Heart right ventricle (tissue), 16 donors: ENCODE data around the gene SLC29A4. TPM values are rescaled to one million over a fixed set of nuclear protein-coding genes. Genes with fewer than 3 reads are reported as not detected.

ENCODE experiments used
- ATAC-seq, 8 donors: fragments of 200-7000 bp; cut with Tn5 transposase; one replicate each; pipeline ENCODE4 v1.9.1; 2020; ENCODE audit warnings: mild to moderate bottlenecking in 8 of 8, moderate library complexity in 8 of 8, moderate number of reproducible peaks in 1 of 8
- DNase-seq, 2 donors: peaks; one replicate each; pipeline ENCODE4 v3.0.0-alpha.2; 2020
- H3K27ac ChIP-seq, 10 donors: fragments of 200-600 bp; sonication (generic) in 2 of 10; one replicate each; pipeline versions ENCODE4 v1.5.0 to v1.8.0; 2020 to 2022; ENCODE audit warnings: mild to moderate bottlenecking in 3 of 10
- H3K27me3 ChIP-seq, 7 donors: fragments of 200-600 bp; one replicate each; pipeline ENCODE4 v1.8.0; 2021 to 2022; ENCODE audit warnings: mild to moderate bottlenecking in 2 of 7
- H3K36me3 ChIP-seq, 9 donors: fragments of 200-600 bp; sonication (generic) in 1 of 9; one replicate each; pipeline versions ENCODE4 v1.5.0 to v1.8.0; 2020 to 2022; ENCODE audit warnings: mild to moderate bottlenecking in 2 of 9
- H3K4me1 ChIP-seq, 9 donors: fragments of 200-600 bp; sonication (generic) in 1 of 9; one replicate each; pipeline versions ENCODE4 v1.5.0 to v1.8.0; 2020 to 2022; ENCODE audit warnings: mild to moderate bottlenecking in 4 of 9
- H3K4me3 ChIP-seq, 10 donors: fragments of 200-600 bp; sonication (generic) in 2 of 10; one replicate each; pipeline versions ENCODE4 v1.5.0 to v1.8.0; 2020 to 2022; ENCODE audit warnings: mild to moderate bottlenecking in 7 of 10, moderate library complexity in 2 of 10
- H3K9me3 ChIP-seq, 11 donors: fragments of 200-600 bp in 10 of 11; sonication (generic) in 2 of 11; one replicate each; pipeline versions ENCODE4 v1.5.0 to v1.8.0; 2013 to 2022; ENCODE audit warnings: mild to moderate bottlenecking in 2 of 11, control low read depth in 1 of 11, moderate library complexity in 1 of 11
- WGBS, 2 donors: extraction: QIAGEN DNeasy Blood & Tissue Kit; methylation state at CpG; one replicate each; pipeline ENCODE4 v1.1.7; 2013; ENCODE audit warnings: inconsistent platforms in 1 of 2; 5-methylcytosine and 5-hydroxymethylcytosine counted together
- intact Hi-C, 10 donors: fragments of 100-400 bp; cut with DNase I; formaldehyde crosslinking; loops; one replicate each; pipeline versions ENCODE4 v1.11.1 to v1.14.2; 2022
- polyA plus RNA-seq, 2 donors: library from polyadenylated mRNA; stranded (reverse); fragments of 200-250 nt; gene quantifications; one replicate each; pipeline ENCODE4 v1.2.3, GENCODE V29; 2013
- total RNA-seq, 10 donors: library from RNA; stranded (reverse); fragmentation: NEBNext Ultra II Directional in 3 of 10; extraction: Animal tissue kit (Norgen Biotek cat#: 25700) in 3 of 10; gene quantifications; one replicate each; pipeline versions ENCODE4 v1.2.1 to v1.2.4, GENCODE V29; 2021 to 2023
- TF ChIP-seq, protein P1 (sequence below), 9 donors: fragments of 200-600 bp; sonication (generic) in 2 of 9; IDR thresholded peaks; one replicate each; pipeline versions ENCODE4 v1.5.0 to v1.8.0; 2021 to 2022; ENCODE audit warnings: antibody characterized with exemption in 9 of 9, mild to moderate bottlenecking in 5 of 9, moderate library complexity in 1 of 9
- donor health status: Arrhythmogenic right ventricular cardiomyopathy.
- donor health status: ischemic (EF 13 %, LVEDD 7.1; RV severe dilation, severe dysfunction).
- donor health status: healthy with polysubstance abuse.
- donor health status: DM: no; HTN: yes; CAD: no.
- donor health status: DM: no; HTN: no; CAD: no.
- donor health status: ischemic (EF 25% LVEDD 6.9; RV normal size, moderate dysfunction).
- donor health status: ischemic (EF 25% LVEDD 5.7; RV mildly dilated, moderate dysfunction).
- donor health status: healthy.
- donor health status: DM: yes; HTN: yes; CAD: no.
- donor health status: Ischemic cardiomyopathy.
- donor health status: ischemic (EF 35%, LVEDD 5.7; RV mildly dilated, moderate dysfunction).
- donor health status: nonischemic (EF 11% LVEDD 7.7; RV severe dilation, severe dysfunction).
- donor health status: DM: yes; HTN: yes; CAD: no.
- donor health status: PGD.
- donor health status: ischemic (EF 29% LVEDD 5.4; RV normal size, mild dysfunction).
- donor health status: nonischemic (EF 23%, LVEDD 6.1; RV moderate dilation, normal function).

The SLC29A4 gene
- total and polyA plus RNA-seq, 12 donors: 0.94 to 5.3 (median 2.1) TPM

DNA sequence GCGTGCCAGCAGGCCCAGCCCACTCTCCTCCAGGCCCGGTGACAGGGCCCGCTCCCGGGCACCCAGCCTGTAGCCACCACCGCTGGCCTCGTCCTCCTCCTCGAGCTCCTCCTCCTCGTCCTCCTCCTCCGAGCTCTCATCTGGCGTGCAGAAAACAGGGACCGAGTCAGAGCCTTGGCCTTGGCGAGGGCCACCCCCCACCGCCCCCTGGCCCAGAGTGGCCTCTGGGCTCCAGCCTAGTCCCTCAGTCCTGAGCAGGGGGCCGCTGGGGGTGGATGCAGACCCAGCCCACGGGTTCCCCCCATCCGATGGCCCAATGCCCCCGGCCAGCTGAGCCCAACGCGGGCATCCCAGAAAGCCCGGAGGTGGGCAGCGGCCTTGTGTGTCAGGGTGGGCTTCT is 62.9 kb downstream of the SLC29A4 start:
- H3K36me3 ChIP-seq: peaks cover 16 to 99% (median 52%) of the 10 kb centered on the region in 9 donors
- no peaks in the 10 kb centered on the region for H3K27me3 ChIP-seq
- TF ChIP-seq, protein P1, sequence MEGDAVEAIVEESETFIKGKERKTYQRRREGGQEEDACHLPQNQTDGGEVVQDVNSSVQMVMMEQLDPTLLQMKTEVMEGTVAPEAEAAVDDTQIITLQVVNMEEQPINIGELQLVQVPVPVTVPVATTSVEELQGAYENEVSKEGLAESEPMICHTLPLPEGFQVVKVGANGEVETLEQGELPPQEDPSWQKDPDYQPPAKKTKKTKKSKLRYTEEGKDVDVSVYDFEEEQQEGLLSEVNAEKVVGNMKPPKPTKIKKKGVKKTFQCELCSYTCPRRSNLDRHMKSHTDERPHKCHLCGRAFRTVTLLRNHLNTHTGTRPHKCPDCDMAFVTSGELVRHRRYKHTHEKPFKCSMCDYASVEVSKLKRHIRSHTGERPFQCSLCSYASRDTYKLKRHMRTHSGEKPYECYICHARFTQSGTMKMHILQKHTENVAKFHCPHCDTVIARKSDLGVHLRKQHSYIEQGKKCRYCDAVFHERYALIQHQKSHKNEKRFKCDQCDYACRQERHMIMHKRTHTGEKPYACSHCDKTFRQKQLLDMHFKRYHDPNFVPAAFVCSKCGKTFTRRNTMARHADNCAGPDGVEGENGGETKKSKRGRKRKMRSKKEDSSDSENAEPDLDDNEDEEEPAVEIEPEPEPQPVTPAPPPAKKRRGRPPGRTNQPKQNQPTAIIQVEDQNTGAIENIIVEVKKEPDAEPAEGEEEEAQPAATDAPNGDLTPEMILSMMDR (IDR thresholded peaks at IDR 0.05): no peak
- H3K27ac ChIP-seq: no peak overlapping the region
- H3K4me3 ChIP-seq: no peak overlapping the region
- 96 to 97% methylated on average over 21 of the region's 21 CpGs for WGBS, 2 donors
- peaks cover 0 to 8% (median 0%) of the 10 kb centered on the region in 9 donors for H3K4me1 ChIP-seq
- intact Hi-C loops: no loop called here
- ATAC-seq (no peak), DNase-seq (no peak)
- peaks cover 0 to 46% (median 23%) of the 10 kb centered on the region in 11 donors for H3K9me3 ChIP-seq

DNA sequence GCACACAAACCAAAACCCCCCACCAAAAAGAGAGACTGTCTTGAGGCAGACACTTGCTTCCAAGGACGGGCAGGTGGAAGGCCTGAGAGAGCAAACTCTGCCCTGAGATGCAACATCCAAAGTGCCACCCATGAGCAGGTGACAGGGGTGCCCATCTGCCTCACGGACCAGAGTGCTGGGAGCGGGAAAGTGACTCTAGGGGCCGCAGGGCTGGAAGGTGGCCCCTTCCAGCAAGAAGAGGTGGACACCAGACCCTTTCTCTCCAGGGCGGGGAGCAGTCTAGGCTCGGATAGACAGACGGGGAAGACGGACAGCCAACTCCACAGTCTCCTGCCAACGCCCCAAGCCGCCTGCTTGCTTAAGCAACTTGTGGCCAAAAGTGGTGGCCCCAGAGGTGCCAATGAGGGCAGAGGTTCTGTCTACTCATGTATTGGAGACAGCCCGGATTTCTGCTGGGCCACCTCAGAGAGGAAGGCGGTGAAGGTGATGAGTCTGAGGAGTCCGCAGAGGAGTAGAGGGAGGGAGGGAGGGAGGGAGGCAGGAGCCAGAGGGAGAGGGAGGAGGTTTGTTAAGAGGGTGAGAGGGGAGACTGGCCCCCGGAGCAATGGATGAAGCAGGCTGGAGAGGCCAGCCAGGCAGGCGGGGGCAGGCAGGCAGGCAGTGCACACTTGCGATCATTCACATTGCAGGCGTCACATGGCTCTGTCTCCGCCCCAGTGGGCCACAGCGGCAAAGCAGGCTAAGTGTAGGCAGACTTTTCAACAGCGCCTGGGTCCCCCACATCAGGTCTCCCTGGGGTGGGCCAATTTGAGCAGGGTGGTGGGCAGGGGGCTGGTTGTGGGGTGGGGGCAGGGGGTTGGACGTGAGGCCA is 65.6 kb downstream of the SLC29A4 start:
- no peaks in the 10 kb centered on the region for H3K27me3 ChIP-seq
- WGBS, 2 donors: 84 to 88% methylated on average over 21 of the region's 21 CpGs
- peaks cover 0 to 19% (median 14%) of the 10 kb centered on the region in 11 donors for H3K9me3 ChIP-seq
- H3K36me3 ChIP-seq: peaks cover 16 to 99% (median 30%) of the 10 kb centered on the region in 9 donors
- no peak overlapping the region for H3K27ac ChIP-seq
- ATAC-seq: peak in 2 of 8 donors; percentile 14 to 39
- no peak for DNase-seq
- peaks cover 0 to 8% (median 0%) of the 10 kb centered on the region in 9 donors for H3K4me1 ChIP-seq
- intact Hi-C loops: no loop called here
- H3K4me3 ChIP-seq: no peak overlapping the region
- TF ChIP-seq, protein P1 (IDR thresholded peaks at IDR 0.05): no peak

DNA sequence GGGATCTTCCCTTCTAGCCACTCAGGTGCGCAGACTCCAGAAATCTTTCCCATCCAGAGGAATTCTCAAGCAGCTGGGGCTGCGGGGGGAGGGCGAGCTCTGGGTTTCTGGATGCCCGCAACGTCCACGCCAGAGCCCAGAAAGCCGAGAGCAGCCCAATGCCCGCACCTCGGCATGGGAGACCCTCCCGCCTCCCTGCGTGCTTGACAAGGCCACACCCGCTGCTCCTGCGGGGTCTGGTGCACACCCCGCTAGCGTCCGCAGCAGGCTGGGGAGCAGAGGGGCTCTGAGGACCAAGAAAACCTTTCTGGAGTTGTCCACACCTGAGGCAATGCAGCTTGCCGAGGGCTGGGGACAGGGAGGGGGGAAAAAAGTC is 66.2 kb downstream of the SLC29A4 start:
- intact Hi-C loops: no loop called here
- H3K27me3 ChIP-seq: no peaks in the 10 kb centered on the region
- TF ChIP-seq, protein P1 (IDR thresholded peaks at IDR 0.05): no peak
- DNase-seq (no peak), ATAC-seq (no peak)
- peaks cover 12 to 99% (median 24%) of the 10 kb centered on the region in 9 donors for H3K36me3 ChIP-seq
- H3K4me3 ChIP-seq: no peak overlapping the region
- peaks cover 0 to 13% (median 8%) of the 10 kb centered on the region in 11 donors for H3K9me3 ChIP-seq
- H3K27ac ChIP-seq: no peak overlapping the region
- WGBS, 2 donors: 90 to 91% methylated on average over 17 of the region's 17 CpGs
- H3K4me1 ChIP-seq: peaks cover 0 to 13% (median 4%) of the 10 kb centered on the region in 9 donors

DNA sequence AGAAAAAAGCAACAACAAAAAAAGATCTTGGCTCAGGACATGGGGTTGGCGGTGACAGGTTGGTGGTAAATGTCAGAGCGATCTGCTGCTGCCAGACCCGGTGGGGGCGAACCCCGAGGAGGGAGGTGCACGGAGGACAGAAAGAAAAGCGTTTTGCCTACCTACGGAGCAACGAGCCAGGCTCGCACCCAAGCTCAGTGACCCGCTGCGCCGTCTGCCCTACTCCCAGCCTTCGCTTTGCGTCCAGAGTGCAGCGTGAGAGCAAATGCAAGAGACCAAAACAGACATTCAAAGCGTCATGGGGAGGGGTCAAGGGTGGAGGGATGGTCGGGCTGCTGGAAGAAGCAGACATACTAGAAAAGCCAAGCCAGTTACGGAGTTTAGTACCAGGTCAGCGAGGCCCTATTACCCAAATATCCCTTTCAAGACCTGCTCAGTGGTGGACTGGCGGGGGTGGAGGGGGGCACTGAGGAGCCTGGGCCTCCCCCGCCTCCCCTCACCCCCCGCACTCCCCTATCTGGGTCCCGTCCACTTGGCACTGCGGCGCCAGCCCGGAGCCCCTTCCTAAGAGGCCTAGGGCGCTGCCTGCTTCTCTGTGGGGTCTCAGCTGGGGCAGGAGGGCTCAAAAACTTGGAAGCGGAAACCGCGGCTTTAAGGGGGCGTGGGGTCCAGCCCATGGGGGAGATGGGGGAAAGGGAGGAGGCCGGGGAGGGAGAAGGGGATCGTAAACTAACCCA is 66.9 kb downstream of the SLC29A4 start:
- Histone ChIP-seq H3K36me3 (peaks cover 8 to 98% (median 18%) of the 10 kb centered on the region in 9 donors), H3K27ac (no peak overlapping the region), H3K4me3 (no peak overlapping the region), H3K9me3 (peaks cover 0 to 7% (median 1%) of the 10 kb centered on the region in 11 donors), H3K27me3 (no peaks in the 10 kb centered on the region), H3K4me1 (peaks cover 0 to 20% (median 10%) of the 10 kb centered on the region in 9 donors)
- 65 to 77% methylated on average over 30 to 34 of the region's 34 CpGs for WGBS, 2 donors
- DNase-seq (no peak), ATAC-seq (no peak)
- intact Hi-C loops: loop anchor here in 3 of 10 donors (5.0 to 10.0 kb wide), 2 partner anchors 47 to 105 kb away; no protein-coding TSS in a partner anchor
- TF ChIP-seq, protein P1 (IDR thresholded peaks at IDR 0.05): no peak
